ENCODE results near the gene CEP164.

- TF ChIP-seq GATA2 (IDR thresholded peaks at IDR 0.05; ENCODE audit: low read depth, low read length) (no peak), GATA3 (IDR thresholded peaks at IDR 0.05; ENCODE audit: low read depth, low read length) (no peak)
Measured at GRCh38 chr11:117430293-117430955, 102.8 kb downstream of the CEP164 start.

All from SH-SY5Y (cell line).